ENCODE data around the gene SLC23A3.

The SLC23A3 gene

GRCh38 chr2:219175928-219176817 is 6.3 kb upstream of the SLC23A3 start:
- DNase-seq (ENCODE audit: low spot score) = peak; percentile 55

GRCh38 chr2:219175486-219175885 is 5.7 kb upstream of the SLC23A3 start:
- no peak for DNase-seq (ENCODE audit: low spot score)

- DNase-seq (ENCODE audit: low spot score) = no peak
Measured at GRCh38 chr2:219174801-219175200, 5.0 kb upstream of the SLC23A3 start.

- DNase-seq (ENCODE audit: low spot score) = no peak
Measured at GRCh38 chr2:219174146-219174545, 4.3 kb upstream of the SLC23A3 start.

- no peak for DNase-seq (ENCODE audit: low spot score)
Measured at GRCh38 chr2:219173176-219173575, 3.3 kb upstream of the SLC23A3 start.

DNA sequence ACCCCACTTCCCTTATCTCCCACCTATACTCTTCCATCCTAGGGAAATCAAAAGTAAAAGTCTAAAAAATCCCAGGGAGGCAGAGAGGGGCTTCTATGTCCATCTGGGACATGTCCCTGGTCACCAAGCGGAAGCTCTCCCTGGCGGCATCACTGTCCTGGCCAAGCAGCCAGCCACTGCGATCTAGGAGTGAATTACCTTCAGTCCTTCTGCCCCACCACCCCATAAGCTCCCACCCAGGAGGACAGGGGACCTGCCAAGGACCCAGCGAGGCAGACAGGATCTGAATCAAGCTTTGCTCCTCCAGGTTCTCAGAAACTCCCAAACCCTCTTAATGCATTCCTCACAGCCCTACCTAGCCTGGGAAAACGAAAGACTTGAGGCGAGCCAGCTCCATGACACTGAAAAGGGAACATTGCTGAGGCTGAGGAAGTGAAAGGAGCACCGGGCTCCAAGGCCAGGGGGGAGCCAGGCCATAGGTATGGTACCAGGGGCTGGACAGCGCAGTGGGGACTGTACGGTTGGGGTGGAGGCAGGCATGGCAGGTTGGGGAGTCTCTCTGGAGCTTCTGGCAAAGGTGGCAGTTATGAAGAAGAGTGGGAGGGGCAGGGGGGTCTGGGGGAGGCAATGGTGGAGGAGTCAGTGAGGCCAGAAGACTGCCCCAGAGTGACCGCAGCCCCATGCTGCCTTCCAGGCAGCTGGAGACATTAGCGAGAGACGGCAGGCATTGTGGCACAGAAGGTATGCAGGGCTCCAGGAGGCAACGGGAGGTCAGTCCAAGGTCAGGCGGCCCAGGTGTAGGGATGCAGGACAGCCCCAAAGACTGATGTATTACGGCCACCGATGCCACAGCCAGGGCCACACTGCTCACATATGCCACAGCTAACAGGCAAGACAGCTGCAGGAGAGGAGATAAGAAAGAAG is 2.7 kb upstream of the SLC23A3 start:
- DNase-seq (ENCODE audit: low spot score) = peak; percentile 42

GRCh38 chr2:219171231-219171651 is 1.4 kb upstream of the SLC23A3 start:
- DNase-seq (ENCODE audit: low spot score) = peak; percentile 70

- no peak for DNase-seq (ENCODE audit: low spot score)
Measured at GRCh38 chr2:219168932-219169331, 897 bp downstream of the SLC23A3 start.

GRCh38 chr2:219168526-219168925 is 1.3 kb downstream of the SLC23A3 start:
- DNase-seq (ENCODE audit: low spot score) = no peak

GRCh38 chr2:219167997-219168396 is 1.8 kb downstream of the SLC23A3 start:
- no peak for DNase-seq (ENCODE audit: low spot score)

DNA sequence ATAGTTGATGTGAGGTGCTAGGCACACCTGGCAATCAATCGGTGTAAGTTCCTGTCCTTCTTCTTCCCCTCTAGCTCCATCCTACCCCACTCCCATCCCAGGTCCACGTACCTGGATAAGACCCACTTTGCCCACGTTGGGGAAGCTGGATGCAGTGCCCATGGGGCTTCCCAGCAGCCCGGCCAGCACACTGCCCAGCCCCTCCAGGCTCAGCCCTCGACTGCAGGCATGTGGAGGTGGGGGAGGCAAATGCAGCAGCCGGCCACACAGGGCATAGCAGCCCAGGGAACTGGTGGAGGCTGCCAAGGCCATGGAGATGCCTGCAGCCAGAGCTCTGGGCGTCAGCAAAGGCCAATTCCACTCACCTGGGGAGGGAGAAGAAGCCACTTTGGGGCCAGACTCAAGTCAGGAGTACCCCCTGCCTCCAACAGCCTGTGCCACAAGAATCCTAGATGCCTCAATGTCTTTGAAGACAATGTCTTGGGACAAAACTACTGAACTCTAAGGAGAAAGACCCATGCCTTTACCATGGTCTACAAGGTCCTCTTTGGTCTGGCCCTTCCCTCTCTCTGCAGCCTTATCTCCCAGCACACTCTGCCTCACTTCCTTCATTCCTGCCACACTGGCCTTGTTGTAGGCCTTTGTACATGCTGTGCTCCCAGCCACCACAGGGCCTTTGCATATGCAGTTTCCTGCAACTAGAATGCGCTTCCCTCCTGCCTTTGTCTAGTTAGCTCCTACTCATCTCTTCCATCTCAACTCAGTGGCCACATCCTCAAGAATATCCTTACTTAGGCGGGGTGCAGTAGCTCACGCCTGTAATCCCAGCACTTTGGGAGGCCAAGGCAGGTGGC is 4.5 kb downstream of the SLC23A3 start:
- DNase-seq (ENCODE audit: low spot score) = no peak

- no peak for DNase-seq (ENCODE audit: low spot score)
Measured at GRCh38 chr2:219163156-219163555, 6.7 kb downstream of the SLC23A3 start.

DNA sequence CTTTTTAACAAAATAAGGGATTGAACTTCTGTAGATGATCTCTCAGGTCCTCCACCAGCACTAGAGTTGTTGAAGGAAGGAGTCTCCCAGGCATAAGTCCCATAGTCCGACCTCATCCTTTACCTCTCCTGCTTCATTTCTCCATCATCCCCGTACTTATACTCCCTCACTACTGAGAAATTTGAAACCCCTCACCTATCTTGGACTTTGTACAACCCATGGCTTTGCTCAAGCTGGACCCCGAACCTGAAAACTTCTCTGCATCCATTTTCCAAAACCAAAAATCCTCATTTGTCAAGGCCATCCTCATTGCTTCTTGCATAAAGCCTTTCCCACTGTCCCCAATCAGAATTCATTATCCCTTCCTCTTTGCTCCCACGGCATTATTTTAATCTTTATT is 8.7 kb downstream of the SLC23A3 start:
- no peak for DNase-seq (ENCODE audit: low spot score)

- peak; percentile 92 for DNase-seq (ENCODE audit: low spot score)
Measured at GRCh38 chr2:219160186-219161017, 9.4 kb downstream of the SLC23A3 start, which contains the start of gene NHEJ1. Gene NHEJ1, minus strand, starts transcription at chr2:219160815. Its CDS starts 2,453 bp downstream, at chr2:219158362.

DNA sequence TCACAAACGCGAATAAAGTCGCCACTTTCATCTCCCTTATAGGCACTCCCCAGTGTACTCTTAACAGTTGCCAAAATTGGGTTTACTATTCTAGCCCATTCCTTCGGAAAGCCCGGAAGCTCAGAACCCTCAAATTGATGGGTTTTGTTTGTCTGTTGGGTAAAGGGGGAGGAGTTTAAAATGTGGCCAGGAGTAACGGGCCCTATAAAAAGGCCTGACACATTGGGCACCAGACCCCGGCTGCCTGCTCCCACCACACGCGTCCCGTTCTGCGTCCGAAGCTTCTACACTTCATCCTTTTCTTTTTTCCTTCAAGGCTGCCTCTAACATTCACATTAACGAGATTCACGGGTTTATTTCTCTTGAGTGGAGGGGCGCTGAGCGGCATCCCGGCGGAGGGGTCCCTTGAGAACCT is 10.1 kb downstream of the SLC23A3 start:
- DNase-seq (ENCODE audit: low spot score) = no peak

DNA sequence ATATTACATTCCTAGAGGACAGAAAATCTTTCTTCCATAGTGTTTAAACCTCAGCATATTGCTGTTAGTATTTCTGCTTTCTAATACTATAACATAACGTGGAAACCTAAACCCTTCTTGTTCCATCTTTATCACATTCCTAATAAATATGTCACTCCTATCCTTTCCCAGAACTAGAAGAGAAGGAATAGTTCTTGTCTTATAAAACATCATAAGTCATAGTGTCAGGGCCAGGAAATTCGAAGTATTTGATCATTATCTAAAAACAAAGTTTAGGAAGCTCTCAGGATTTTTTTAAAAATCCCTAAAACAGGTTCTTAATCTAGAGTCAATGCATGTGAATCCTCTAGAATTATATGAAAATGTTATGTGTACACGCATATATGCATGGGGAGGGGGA is 11.2 kb downstream of the SLC23A3 start:
- no peak for DNase-seq (ENCODE audit: low spot score)

DNA sequence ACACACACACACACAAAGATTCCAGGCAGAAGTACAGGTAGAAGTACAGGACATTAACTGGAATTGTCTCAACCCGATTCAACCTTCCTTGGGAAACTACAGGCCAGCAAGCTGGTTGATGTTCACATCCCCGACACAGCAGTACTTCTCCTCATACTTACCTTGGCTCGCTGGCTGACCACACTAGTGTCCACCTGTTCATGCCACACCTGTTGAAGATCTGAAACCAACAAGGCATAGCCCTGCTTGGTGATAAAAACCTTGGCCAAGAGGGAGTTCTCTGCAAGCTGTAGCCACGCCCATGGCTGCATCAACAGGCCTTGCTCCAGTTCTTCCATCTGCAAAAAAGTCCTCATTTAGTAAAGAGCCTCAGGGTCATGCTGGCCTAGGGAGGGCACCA is 11.8 kb downstream of the SLC23A3 start:
- no peak for DNase-seq (ENCODE audit: low spot score)

DNA sequence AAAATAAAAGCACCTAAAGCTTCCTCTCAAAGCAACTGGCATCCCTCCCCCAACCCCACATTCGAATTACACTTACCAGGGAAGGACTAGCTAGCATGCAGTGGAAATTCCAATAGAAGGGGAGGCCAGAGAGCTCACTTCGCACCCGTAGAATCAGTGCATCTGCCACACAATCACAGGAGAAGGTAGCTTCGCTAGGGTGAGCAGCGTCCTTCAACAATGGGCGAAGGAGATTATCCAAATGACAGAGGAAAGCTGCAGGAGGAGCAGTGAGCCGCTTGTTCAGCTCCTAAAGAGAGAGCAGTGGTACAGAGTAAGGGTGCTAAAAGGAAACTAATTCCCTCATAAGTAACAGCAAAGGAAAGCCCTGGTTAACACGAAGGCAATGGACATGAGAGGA is 12.4 kb downstream of the SLC23A3 start:
- DNase-seq (ENCODE audit: low spot score) = no peak

- DNase-seq (ENCODE audit: low spot score) = peak; percentile 86
Measured at GRCh38 chr2:219155054-219155644, 14.7 kb downstream of the SLC23A3 start.

- DNase-seq (ENCODE audit: low spot score) = no peak
Measured at GRCh38 chr2:219149667-219150066, 20.2 kb downstream of the SLC23A3 start.
